Stimulated activated CD4-positive, alpha-beta T cell treated with anti-CD3 and anti-CD28 coated beads, Interleukin-1b, Interleukin-23, amount 100 ng/mL, for 24 hours (primary cell): ENCODE results near the gene CKAP2L.

Experiments used
- DNase-seq, 4 experiments: peaks; one replicate each; pipeline ENCODE4 v3.0.0-alpha.2; 2020; ENCODE audit warnings: low read depth in 4 of 4, low spot score in 1 of 4

The CKAP2L gene

GRCh38 chr2:112764071-112765044, at the start of gene CKAP2L:
CKAP2L (minus strand) TSS chr2:112764609; CDS start chr2:112764598, 11 bp downstream.
- DNase-seq: peak; percentile 76 to 95 (median 88)

DNA sequence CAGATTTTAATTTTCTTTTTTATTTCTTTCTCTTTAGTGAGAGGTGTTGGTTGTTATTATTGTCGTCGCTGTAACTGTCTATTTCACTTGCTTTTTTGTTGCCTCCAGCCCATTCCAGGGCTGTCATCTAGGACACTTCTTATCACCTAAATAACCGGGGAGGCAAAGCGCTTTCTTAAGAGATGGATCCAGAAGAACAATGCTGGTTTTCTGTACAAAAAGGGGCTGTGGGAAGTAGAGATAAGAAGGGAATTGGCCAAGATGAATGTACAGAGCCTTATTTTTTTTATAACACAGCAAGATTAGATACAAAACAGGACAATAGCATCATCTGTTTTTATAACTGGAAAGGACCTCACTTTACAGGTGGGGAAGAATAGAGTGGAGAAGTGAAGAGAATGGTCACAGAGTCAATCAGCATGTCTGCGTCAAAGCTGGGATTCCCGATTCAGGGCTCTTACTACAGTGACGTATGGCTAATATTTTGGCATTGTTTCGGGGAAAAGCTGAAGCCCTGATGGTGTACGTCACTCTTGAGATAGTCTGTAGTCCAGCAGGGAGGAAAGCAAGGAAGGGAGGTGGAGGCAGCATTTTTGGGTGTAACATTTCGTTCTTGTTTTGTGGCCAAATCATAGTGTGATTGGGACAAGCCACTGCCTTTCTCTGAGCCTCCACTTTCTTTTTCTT, 49.0 kb upstream of the CKAP2L start:
- DNase-seq: no peak

- no peak for DNase-seq
These were observed 48.2 kb upstream of the CKAP2L start for GRCh38 chr2:112812318-112813267.

GRCh38 chr2:112811841-112812306, 47.5 kb upstream of the CKAP2L start:
- DNase-seq: peak in 1 of 4 experiments; percentile 6

DNA sequence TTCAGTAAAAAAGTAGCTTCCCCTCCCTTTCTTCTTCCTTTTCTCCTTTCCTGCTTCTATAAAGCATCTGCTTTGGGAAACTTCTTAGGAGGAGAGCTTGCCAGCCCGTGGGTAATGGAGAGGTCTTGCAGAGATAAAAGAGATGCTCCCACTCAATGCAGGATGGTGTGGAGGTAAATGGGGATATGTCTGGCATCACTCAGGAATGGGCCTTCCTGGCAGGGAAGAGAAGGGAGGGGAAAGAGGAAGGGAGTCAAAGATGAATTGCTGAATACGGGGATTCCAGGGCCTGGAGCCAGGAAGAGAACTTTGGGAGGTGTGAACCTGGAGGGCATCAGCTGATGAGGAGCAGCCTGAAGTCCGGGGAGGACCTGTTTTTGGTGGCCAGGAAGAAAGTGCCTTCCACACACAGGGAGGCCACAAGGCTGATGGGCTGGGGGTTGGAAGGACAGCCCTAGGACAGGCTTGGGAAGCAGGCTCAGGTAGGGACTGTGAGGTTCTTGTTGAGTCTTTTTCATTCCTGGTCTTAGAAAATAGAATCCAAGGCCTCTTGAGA, 46.9 kb upstream of the CKAP2L start:
- DNase-seq: no peak

GRCh38 chr2:112809112-112809511, 44.7 kb upstream of the CKAP2L start:
- no peak for DNase-seq

- DNase-seq: no peak
These were observed 42.9 kb upstream of the CKAP2L start for GRCh38 chr2:112807233-112807807.

- DNase-seq: no peak
These were observed 41.1 kb upstream of the CKAP2L start for GRCh38 chr2:112805542-112805941.

DNA sequence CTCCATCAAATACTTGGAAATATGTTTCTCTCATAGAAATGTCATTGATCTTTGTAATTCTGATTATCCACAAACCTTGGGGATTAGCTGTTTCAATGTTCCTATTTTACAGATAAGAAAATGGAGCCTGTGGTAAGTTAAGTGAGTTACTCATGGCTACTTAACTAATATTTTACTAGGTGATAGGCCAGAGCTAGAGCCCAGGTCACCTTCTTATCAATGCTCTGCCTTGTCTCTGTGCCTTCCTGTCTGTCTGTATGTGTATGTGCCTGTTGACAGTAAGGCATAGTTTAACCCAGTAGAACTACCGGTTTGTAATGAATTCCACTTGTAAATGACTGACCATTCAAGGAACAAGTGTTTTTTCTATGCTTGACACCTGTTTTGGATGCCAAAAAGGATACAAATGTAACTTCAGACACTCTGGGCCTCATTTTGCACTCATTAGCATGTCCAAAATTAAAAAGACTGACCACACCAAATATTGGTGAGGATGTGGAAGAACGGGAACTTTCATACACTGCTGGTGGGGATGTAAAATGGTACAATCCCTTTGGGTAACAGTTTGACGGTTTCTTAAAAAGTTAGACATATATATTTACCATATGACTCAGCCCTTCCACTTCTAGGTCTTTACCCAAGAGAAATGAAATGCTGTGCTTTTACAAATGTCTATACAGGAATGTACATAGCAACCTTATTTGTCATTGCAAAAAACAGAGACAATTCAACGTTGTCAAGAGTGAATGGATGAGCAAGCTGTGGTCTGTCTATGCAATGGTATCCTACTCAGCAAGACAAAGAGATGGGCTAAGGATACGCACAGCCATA, 39.5 kb upstream of the CKAP2L start:
- DNase-seq: no peak

DNA sequence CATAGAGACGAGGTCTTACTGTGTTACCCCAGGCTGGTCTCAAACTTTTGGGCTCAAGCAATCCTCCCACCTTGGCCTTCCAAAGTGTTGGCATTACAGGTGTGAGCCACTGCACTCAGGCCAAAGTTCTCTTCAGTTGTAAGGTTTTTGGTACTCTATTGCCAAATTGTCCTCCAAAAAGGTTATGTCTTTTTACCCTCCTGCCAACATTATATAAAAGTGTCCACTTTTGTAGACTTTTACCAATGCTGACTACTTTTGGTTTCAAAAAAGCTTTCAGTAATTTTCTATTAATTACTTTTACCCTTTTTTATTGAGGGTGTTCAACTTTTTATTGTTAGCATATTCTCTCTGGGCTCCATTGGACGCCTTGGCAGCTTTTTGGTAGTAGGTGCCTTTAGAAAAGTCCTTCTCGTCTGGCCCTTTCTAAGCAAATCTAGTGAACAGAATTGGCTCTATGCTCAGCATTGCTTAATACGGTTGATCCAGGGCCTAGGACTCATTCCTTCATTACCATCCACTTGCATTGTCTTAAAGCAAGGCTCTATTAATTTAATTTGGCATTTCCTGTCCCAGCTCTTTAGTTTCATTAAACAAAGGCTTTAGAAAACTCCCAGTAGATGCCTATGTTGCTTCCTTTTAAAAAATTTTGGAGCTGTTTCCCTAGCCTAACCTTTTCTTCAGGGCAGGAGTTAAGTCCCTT, 36.6 kb upstream of the CKAP2L start:
- DNase-seq: no peak

GRCh38 chr2:112798979-112799975, 34.9 kb upstream of the CKAP2L start:
- DNase-seq: no peak

DNA sequence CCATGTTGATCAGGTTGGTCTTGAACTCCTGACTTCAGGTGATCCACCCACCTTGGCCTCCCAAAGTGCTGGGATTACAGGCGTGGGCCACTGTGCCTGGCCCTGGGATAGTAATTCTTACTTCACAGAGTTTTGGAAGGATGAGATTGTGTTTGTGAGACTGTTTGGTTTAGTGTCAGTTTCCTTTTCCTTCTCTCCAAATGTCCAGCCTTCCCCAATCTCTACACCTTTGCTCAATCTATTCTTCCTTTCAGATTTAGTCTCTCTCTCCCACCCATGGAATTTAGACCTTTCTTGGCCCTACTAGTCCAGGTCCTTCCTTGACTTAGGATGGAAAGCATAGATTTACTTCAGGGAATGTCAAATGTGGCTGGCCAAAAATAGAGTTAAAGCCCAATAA, 32.1 kb upstream of the CKAP2L start:
- DNase-seq: no peak

DNA sequence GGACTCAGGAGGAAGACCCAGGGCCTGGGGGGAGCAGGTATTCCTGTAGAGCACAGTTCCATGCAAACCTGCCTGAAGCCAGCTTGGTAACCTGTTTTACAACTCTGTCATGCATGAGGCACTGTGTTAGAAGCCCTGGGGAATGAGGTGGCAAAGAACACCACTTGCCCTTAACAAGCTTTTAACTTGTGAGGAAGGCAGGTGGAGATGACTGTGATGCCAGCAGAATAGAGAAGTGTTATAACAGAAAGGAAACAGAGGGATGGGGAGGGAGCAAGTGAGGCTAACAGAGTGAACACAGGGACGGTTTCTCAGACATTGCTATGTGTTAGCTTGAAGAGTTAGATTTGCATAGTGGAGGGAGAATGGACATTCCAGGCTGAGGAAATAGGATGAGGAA, 31.4 kb upstream of the CKAP2L start:
- DNase-seq: no peak

DNA sequence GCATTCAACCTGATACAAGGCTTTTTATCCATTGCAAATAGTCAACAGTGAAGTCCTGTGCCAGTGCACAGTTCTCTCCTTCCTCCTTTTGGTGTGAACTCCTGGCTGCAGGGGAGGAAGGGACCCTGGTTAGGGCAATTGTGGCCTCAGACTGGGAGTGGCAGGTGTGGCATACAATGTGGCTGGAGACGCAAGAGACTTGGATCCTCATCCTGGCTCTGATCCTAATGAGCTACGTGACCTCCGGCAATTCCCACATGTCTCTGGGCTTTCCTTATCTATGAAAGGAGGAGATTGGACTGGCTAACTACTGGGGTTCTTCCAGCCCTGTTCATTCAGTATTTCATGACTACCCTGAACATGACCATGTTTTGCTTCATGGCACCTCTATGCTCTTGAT, 30.4 kb upstream of the CKAP2L start:
- no peak for DNase-seq

- no peak for DNase-seq
These were observed 29.8 kb upstream of the CKAP2L start for GRCh38 chr2:112794131-112794733.

GRCh38 chr2:112793449-112793978, 29.1 kb upstream of the CKAP2L start:
- no peak for DNase-seq

DNA sequence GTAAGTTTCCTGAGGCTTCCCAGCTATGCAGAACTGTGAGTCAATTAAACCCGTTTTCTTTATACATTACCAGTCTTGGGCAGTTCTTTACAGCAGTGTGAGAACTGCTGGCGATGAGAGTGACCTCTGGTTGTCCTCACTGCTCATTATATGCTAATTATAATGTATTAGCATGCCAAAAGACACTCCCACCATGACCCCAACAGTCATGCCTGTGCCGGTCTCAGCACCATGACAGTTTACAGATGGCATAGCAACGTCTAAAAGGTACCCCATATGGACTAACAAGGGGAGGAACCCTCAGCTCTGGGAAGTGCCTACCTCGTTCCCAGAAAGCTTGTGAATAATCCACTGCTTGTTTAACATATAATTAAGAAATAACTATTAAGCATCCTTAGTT, 28.0 kb upstream of the CKAP2L start:
- no peak for DNase-seq
